Memory B cell (primary cell): ENCODE measurements around the gene USP10.
"Not testable (repeated sequence)": the region's sequence is repeated elsewhere in the genome, so short reads cannot be mapped to it uniquely, and the experiment has no call there.

Experiments
- ATAC-seq: fragments of 150-1000 bp; cut with Tn5 transposase; 2 replicates; pipeline ENCODE4 v1.10.0; 2021; ENCODE audit warnings: low read depth, mild to moderate bottlenecking, moderate library complexity
- DNase-seq, 2 donors: peaks; one replicate each; pipeline ENCODE4 v3.0.0; 2022; ENCODE audit warnings: low spot score in 2 of 2
- H3K27ac Mint-ChIP-seq: one replicate; pipeline ENCODE4 v1.8.0; 2022; ENCODE audit warnings: mild to moderate bottlenecking, moderate library complexity, mixed read lengths
- H3K27me3 Mint-ChIP-seq: one replicate; pipeline ENCODE4 v1.8.0; 2022; ENCODE audit warnings: mixed read lengths
- H3K36me3 Mint-ChIP-seq: one replicate; pipeline ENCODE4 v1.8.0; 2022; ENCODE audit warnings: mild to moderate bottlenecking, mixed read lengths
- H3K4me1 Mint-ChIP-seq: one replicate; pipeline ENCODE4 v1.8.0; 2022; ENCODE audit warnings: mixed read lengths
- H3K4me3 Mint-ChIP-seq: one replicate; pipeline ENCODE4 v1.8.0; 2022; ENCODE audit warnings: mild to moderate bottlenecking, moderate library complexity, mixed read lengths
- H3K9me3 Mint-ChIP-seq: one replicate; pipeline ENCODE4 v1.8.0; 2022; ENCODE audit warnings: mixed read lengths

USP10 gene

GRCh38 chr16:84717484-84717883 is 17.7 kb downstream of the USP10 start:
- no peak for ATAC-seq
- no peaks in the 10 kb centered on the region for H3K9me3 Mint-ChIP-seq
- no peak overlapping the region for H3K4me3 Mint-ChIP-seq
- H3K27me3 Mint-ChIP-seq, result no peaks in the 10 kb centered on the region
- peaks cover 43% of the 10 kb centered on the region for H3K4me1 Mint-ChIP-seq
- peaks cover 13% of the 10 kb centered on the region for H3K36me3 Mint-ChIP-seq
- no peak overlapping the region for H3K27ac Mint-ChIP-seq
- no peak for DNase-seq

GRCh38 chr16:84720177-84720579 is 20.4 kb downstream of the USP10 start:
- Mint-ChIP-seq H3K27ac (no peak overlapping the region), H3K4me3 (no peak overlapping the region), H3K9me3 (no peaks in the 10 kb centered on the region), H3K36me3 (peaks cover 13% of the 10 kb centered on the region), H3K4me1 (peaks cover 38% of the 10 kb centered on the region), H3K27me3 (no peaks in the 10 kb centered on the region)
- ATAC-seq (no peak), DNase-seq (no peak)

GRCh38 chr16:84722068-84722467 is 22.3 kb downstream of the USP10 start:
- peak overlapping the region; percentile 24 for H3K27ac Mint-ChIP-seq
- DNase-seq, result no peak
- peaks cover 36% of the 10 kb centered on the region for H3K4me1 Mint-ChIP-seq
- H3K36me3 Mint-ChIP-seq, result peaks cover 8% of the 10 kb centered on the region
- no peak for ATAC-seq
- no peak overlapping the region for H3K4me3 Mint-ChIP-seq
- no peaks in the 10 kb centered on the region for H3K9me3 Mint-ChIP-seq
- H3K27me3 Mint-ChIP-seq, result no peaks in the 10 kb centered on the region

GRCh38 chr16:84723906-84724305 is 24.1 kb downstream of the USP10 start:
- H3K27ac Mint-ChIP-seq, result peak overlapping the region; percentile 49
- H3K9me3 Mint-ChIP-seq, result no peaks in the 10 kb centered on the region
- H3K27me3 Mint-ChIP-seq, result no peaks in the 10 kb centered on the region
- ATAC-seq (no peak), DNase-seq (no peak)
- H3K4me3 Mint-ChIP-seq, result no peak overlapping the region
- peaks cover 5% of the 10 kb centered on the region for H3K36me3 Mint-ChIP-seq
- peaks cover 42% of the 10 kb centered on the region for H3K4me1 Mint-ChIP-seq

- H3K27me3 Mint-ChIP-seq, result no peaks in the 10 kb centered on the region
- no peak overlapping the region for H3K4me3 Mint-ChIP-seq
- ATAC-seq (no peak), DNase-seq (no peak)
- peak overlapping the region; percentile 49 for H3K27ac Mint-ChIP-seq
- H3K4me1 Mint-ChIP-seq, result peaks cover 44% of the 10 kb centered on the region
- no peaks in the 10 kb centered on the region for H3K9me3 Mint-ChIP-seq
- peaks cover 5% of the 10 kb centered on the region for H3K36me3 Mint-ChIP-seq
These were observed 25.0 kb downstream of the USP10 start for GRCh38 chr16:84724606-84725309.

GRCh38 chr16:84725481-84726078 is 25.8 kb downstream of the USP10 start:
- Mint-ChIP-seq H3K4me3 (peak overlapping the region; percentile 73), H3K4me1 (peaks cover 48% of the 10 kb centered on the region), H3K36me3 (peaks cover 3% of the 10 kb centered on the region), H3K27me3 (no peaks in the 10 kb centered on the region), H3K27ac (peak overlapping the region; percentile 77), H3K9me3 (no peaks in the 10 kb centered on the region)
- DNase-seq, result no peak
- ATAC-seq, result no peak

GRCh38 chr16:84726079-84726668 is 26.4 kb downstream of the USP10 start:
- Mint-ChIP-seq H3K9me3 (no peaks in the 10 kb centered on the region), H3K36me3 (peaks cover 3% of the 10 kb centered on the region), H3K4me1 (peaks cover 46% of the 10 kb centered on the region), H3K4me3 (peak overlapping the region; percentile 73), H3K27ac (peak overlapping the region; percentile 77), H3K27me3 (no peaks in the 10 kb centered on the region)
- DNase-seq (peak; percentile 79 to 86), ATAC-seq (peak; percentile 61)

GRCh38 chr16:84726669-84727467 is 27.1 kb downstream of the USP10 start:
- Mint-ChIP-seq H3K36me3 (peaks cover 2% of the 10 kb centered on the region), H3K9me3 (no peaks in the 10 kb centered on the region), H3K4me1 (peaks cover 50% of the 10 kb centered on the region), H3K4me3 (peak overlapping the region; percentile 73), H3K27ac (peak overlapping the region; percentile 77), H3K27me3 (no peaks in the 10 kb centered on the region)
- DNase-seq (peak in 1 of 2 donors; percentile 27), ATAC-seq (peak; percentile 63)

GRCh38 chr16:84728853-84729424 is 29.1 kb downstream of the USP10 start:
- Mint-ChIP-seq H3K4me3 (no peak overlapping the region), H3K9me3 (no peaks in the 10 kb centered on the region), H3K27me3 (no peaks in the 10 kb centered on the region), H3K36me3 (no peaks in the 10 kb centered on the region), H3K4me1 (peaks cover 43% of the 10 kb centered on the region), H3K27ac (peak overlapping the region; percentile 88)
- DNase-seq (no peak), ATAC-seq (no peak)

GRCh38 chr16:84729716-84730320 is 30.0 kb downstream of the USP10 start:
- Mint-ChIP-seq H3K9me3 (no peaks in the 10 kb centered on the region), H3K4me1 (peaks cover 39% of the 10 kb centered on the region), H3K27ac (peak overlapping the region; percentile 88), H3K4me3 (peak overlapping the region; percentile 52), H3K27me3 (no peaks in the 10 kb centered on the region), H3K36me3 (peaks cover 2% of the 10 kb centered on the region)
- DNase-seq (no peak), ATAC-seq (no peak)

GRCh38 chr16:84730406-84731106 is 30.8 kb downstream of the USP10 start:
- ATAC-seq (peak; percentile 75), DNase-seq (no peak)
- H3K27ac Mint-ChIP-seq, result peak overlapping the region; percentile 88
- no peaks in the 10 kb centered on the region for H3K27me3 Mint-ChIP-seq
- peaks cover 34% of the 10 kb centered on the region for H3K4me1 Mint-ChIP-seq
- peak overlapping the region; percentile 67 for H3K4me3 Mint-ChIP-seq
- H3K36me3 Mint-ChIP-seq, result peaks cover 2% of the 10 kb centered on the region
- H3K9me3 Mint-ChIP-seq, result no peaks in the 10 kb centered on the region

GRCh38 chr16:84732332-84732673 is 32.5 kb downstream of the USP10 start:
- ATAC-seq, H3K27ac Mint-ChIP-seq: not testable (repeated sequence)

More at GRCh38 chr16:84732332-84732673, 32.5 kb downstream of the USP10 start:
- not testable (repeated sequence) for H3K36me3 Mint-ChIP-seq, H3K27me3 Mint-ChIP-seq, H3K4me3 Mint-ChIP-seq, H3K9me3 Mint-ChIP-seq, DNase-seq
- H3K4me1 Mint-ChIP-seq, result peaks cover 26% of the 10 kb centered on the region
